GM19324 (cell line): ENCODE data around the gene TTC7B.

Experiments used
- ATAC-seq: cut with Tn5 transposase; IDR thresholded peaks from one replicate; pipeline ENCODE4 v1.9.1; 2021; ENCODE audit warnings: mild to moderate bottlenecking, moderate library complexity; ENCODE audit not compliant: unreplicated experiment, low FRiP score

The TTC7B gene

GRCh38 chr14:90556012-90556477 lies 260.2 kb downstream of the TTC7B start:
- no peak for ATAC-seq

DNA sequence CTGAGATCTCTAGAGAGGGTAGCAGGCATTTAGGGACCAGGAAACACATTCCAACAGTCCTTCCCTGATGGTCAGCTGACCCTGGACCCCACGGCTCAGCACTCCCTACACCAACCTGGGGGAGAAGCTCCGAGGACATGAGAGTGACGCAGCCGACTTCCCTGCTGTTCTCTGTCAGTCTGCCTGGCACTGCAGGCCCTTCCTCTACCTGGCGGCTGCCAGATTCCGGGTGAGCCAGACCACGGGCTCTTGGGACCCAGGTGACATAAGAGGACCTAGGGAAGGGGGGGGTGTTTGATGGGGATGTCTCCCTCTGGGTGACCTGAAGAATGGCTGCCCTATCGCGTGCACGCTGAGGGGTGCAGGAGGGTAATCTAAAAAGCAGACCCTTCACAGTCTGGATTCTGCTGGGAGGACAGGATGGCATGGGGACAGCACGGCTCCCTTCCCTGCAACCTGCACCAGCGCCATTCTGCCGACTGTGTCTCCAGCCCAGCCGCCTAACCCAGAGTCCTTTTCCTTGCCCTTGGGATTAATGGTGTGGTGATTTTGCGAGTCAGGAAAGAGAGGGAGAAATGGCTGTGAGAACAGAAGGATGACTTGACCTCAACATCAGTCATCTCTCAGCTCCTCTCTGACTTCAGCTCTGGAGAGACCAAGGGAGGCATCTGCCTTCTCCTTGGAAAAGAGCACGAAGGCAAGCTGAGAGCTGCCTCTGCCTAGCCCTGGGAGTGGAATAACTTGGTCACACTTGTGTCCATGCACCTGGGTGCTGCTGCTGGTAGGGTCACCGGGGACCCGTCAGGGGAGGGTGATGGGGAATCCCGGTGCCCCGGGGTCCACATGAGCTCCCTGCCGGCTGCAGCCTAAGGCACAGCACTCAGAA lies 260.9 kb downstream of the TTC7B start:
- ATAC-seq: no peak

DNA sequence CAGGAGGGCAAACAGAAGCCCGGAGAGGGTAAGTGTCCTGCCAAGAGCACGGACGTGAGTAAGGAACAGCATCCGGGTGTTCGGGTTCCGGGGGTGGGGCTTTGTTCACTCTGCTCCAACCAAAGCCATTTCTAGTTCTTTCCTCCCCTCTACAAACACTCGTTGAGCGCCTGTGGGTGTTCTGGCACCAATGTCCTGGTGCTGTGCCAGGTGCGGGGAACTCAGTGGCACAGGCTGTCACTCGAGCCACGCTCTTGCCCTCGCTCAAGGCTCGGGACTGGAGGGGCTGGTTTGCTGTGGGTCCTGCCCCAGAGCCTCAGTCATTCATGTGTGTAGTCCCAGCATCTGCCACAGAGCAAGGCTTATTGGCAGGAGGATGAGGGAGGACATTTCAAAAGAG lies 261.9 kb downstream of the TTC7B start:
- ATAC-seq: no peak

- ATAC-seq: no peak
These were observed 262.3 kb downstream of the TTC7B start for GRCh38 chr14:90553921-90554336.

GRCh38 chr14:90553298-90553920 lies 262.8 kb downstream of the TTC7B start:
- ATAC-seq: no peak

GRCh38 chr14:90552465-90553297 lies 263.5 kb downstream of the TTC7B start:
- no peak for ATAC-seq

- no peak for ATAC-seq
These were observed 264.3 kb downstream of the TTC7B start for GRCh38 chr14:90551733-90552464.

DNA sequence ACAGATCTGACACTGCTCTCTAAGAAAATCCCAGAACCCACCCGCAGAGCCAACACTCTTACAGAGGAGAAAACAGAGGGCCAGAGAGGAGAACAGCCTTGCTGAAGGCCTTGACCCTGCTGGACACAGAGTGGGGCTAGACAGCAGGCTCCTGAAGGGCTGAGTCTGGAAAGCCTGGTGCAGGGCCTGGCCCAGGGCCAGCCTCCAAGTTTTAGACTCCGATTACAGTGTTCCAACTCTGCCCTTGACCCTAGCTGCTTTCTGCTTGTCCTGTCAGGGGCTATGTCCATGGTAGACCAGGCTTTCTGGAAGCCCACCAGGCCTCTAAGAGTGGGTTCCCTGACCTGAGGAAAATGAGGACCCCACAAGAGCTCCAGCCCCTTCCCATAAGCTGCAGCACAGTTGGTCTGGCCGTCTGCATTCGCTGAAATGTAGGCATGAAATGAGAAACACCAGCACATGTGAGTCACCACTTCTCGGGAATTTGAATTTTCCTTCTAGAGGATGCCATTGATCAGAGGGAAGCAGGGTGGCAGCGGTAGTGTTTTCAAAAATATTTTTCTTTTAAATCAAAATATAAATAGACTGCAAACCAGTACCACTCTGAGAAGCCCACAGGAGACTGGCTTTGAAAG lies 265.0 kb downstream of the TTC7B start:
- ATAC-seq: no peak

DNA sequence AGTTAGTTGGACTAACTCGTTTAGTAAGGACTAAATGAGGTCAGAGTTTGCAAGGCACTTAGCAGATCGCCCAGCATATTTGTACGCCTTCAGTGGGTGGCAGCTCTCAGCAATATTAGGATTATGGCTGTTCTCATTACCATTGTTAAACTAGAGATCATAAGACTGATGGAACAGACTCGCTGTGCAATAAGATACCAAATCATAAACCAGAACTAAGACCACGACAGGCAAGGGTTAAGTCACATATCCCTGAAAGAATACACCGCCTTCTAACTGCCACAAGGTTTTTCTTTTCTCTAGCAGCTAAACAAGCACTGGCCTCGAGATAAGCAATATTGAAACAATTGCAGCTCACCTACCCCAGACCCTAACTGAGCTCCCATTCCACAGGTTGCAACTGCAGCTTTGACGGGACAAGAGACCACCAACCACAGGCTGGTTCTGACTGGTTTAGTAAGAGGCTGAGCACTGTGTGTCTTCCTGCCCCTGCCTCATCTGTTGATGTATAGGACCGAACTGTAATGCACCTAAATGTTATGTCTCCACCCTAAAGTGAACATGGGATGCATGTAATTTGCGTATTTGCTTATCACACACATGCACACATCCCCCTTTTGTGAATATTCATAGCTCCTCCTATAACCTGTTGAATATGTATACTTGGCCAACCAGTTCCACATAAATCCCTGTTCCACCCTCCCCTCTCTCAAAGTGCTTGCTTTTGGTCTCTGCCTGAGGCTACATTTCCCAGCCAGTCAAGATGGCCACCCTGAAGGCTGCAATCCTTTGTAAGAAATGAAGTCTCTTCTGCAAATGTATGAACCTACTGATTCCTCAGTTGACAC lies 266.2 kb downstream of the TTC7B start:
- no peak for ATAC-seq

GRCh38 chr14:90548455-90548854 lies 267.8 kb downstream of the TTC7B start:
- ATAC-seq: no peak

DNA sequence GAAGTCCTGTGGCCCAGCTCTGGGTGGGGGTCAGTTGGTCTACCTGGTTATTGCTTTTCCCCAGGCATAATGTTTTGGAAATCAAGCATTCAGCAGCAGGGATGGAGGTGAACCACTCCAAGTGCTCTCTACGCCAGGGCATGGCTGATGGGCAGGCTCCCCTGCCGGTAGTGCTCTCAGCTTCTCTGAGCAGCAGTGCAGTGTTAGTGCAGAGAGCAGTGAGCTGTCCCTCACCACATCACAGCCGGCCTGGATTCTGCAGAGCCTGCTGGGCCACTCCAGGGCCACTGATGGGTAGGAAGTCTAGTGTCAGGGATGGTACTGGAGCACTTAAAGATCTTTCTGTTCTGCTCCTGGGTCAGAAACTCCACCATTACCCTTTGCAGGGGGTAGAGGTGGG lies 268.3 kb downstream of the TTC7B start:
- no peak for ATAC-seq

GRCh38 chr14:90547250-90547649 lies 269.0 kb downstream of the TTC7B start:
- ATAC-seq: no peak

GRCh38 chr14:90546767-90547166 lies 269.5 kb downstream of the TTC7B start:
- no peak for ATAC-seq

DNA sequence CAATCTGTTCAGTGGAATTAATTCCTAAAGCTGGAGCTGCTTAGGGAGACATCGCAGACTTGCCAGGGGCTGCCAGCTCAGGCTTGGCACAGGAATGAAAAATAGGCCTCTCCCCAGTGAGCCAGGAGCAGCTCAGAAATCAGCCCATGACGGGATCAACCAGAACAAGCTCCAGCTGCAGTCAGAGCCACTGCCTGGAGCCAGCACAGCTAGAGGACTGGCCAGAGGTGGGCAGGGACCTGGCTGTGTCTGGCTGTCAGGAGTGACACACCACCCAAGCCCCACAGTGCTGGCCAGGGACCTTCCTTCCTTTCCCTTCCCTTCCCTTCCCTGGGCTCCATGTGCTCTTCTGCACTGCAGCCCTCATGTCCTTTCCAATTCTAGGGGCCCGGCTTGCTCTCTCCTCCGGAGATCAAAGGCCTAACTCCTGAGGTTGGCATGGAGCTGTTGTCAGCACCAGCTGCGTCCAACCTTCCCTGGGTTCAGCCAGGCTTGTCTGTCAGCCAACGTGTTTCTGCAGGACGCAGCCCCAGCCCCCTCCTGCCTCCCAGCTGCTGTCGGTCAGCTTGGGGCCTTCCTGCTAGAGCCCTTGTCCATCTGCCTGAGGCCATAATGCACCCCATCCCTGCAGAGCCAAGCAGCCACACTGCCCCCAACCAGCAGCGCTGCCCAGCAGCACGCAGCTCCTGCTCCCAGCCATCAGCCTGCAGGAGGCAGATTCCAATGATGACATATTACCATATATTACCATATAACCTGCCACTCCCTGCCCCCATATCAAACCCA lies 270.1 kb downstream of the TTC7B start:
- no peak for ATAC-seq

- no peak for ATAC-seq
These were observed 270.8 kb downstream of the TTC7B start for GRCh38 chr14:90545382-90545781.

GRCh38 chr14:90544971-90545370 lies 271.3 kb downstream of the TTC7B start:
- no peak for ATAC-seq

DNA sequence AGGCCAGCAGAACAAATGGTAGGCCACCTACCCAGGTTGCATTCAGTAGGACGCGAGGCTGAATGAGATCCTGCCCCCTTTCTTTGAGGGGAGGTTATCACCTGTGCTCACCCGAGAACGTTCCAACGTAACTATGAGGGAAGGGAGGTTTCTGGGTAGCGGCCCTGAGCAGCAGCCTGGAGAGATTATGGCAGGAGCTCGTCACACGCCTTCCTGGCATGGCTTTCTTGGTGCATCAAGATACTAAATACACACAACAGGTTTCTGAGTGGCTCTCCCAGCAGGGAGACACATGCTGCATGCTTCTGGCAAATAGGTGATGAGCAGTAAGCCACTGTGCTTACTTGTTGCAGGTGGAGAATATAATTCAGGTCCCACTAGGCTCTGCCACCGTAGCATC lies 271.7 kb downstream of the TTC7B start:
- ATAC-seq: no peak

GRCh38 chr14:90543876-90544275 lies 272.4 kb downstream of the TTC7B start:
- no peak for ATAC-seq
